GM21528 (cell line): ENCODE measurements around the gene FAM228A.

Experiments
- ATAC-seq: cut with Tn5 transposase; IDR thresholded peaks from one replicate; pipeline ENCODE4 v1.9.1; 2021; ENCODE audit warnings: mild to moderate bottlenecking, moderate library complexity; ENCODE audit not compliant: unreplicated experiment, low FRiP score

Gene FAM228A

GRCh38 chr2:24221343-24222050 is 46.6 kb downstream of the FAM228A start:
- no peak for ATAC-seq

GRCh38 chr2:24222946-24223345 is 48.1 kb downstream of the FAM228A start:
- no peak for ATAC-seq

DNA sequence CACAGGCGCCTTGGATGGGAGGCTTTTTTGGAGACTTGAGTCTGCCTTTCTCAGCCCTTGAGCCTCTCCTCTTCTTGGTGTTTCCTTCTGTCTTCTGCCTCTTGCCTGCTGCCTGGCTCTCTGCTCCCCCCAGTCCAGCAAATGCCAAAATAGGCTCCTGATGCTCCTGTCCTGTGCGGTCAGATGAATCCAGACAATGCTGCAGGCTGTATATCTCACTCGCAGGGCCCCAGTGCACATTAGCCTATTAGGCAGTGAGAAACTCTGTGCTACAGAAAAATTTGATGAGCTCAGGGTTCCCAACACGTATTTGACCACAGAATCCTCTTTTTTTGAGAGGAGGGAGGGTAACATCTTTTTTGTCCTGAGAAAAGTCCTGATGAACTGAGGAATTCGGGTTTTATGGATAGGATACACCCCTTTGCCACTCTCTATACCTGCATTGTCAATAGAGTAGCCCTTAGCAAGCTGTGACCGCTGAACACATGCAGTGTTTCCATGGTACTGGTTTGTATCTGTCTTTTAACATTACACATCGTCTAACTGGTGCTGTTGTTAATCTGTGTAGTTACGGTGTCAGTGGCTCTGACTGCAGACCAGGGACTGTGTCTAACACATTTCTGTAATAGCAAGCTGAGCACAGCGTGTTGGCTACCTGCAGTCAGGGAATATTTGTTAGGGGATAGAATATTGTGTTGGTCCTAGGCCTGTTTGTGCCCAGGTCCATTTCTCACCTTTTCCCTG is 50.8 kb downstream of the FAM228A start:
- no peak for ATAC-seq

DNA sequence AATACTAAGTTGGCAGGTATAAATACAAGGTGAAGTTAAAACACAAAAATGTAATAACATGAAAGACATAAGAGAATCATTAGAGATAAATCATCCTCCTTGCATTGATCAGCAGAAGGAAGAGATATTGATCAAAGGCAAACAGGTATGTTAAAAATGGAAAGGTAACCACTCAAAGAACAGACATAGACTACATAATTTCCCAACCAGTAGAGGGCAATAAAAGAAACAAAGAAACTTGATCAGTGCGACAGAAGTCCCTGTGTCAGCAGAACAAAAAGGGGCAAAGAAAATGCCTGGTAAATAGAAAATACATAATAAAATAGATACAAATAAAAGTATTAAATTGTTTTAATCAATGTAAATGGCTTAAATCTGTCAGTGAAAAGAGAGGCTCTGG is 53.6 kb downstream of the FAM228A start:
- ATAC-seq, result no peak

DNA sequence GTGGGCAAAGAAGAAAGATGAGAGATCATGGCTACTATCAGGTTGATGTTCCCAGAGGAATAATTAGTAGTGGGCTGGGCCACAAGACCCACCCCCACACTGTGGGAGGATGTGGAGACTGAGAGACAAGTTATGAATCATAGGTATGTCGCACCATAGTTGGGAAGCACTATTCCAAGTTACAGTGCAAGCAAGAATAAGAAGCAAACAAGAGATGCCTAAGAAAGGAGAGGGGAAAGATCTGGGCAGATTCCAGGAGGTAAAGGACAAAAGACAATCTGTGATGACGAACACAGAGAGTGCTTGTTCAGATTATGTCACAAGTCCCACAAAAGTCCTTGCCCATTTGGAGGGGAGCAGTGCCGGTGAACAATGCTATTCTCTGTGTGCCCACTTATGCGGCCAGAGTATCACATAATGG is 56.6 kb downstream of the FAM228A start:
- ATAC-seq, result no peak

DNA sequence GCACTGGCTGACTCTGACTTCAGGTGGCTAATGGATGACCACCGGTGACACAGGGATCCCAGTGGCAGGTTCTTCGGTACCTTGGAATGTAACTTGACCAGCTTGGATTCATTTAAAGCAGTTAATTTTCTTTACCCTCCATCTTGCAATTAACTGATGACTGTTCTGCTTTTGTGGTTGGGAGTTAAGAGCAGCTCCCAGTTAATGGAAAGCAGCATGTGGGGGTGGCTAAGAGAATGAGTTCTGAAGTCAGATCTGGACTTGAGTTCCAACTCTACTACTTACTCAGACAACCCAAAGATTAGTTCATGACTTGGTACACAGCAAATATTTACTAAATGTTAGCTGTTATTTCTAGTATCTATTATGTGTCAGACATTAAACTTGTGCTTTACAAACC is 58.5 kb downstream of the FAM228A start:
- ATAC-seq, result no peak

- no peak for ATAC-seq
Observed at GRCh38 chr2:24237313-24237712, 62.5 kb downstream of the FAM228A start.

DNA sequence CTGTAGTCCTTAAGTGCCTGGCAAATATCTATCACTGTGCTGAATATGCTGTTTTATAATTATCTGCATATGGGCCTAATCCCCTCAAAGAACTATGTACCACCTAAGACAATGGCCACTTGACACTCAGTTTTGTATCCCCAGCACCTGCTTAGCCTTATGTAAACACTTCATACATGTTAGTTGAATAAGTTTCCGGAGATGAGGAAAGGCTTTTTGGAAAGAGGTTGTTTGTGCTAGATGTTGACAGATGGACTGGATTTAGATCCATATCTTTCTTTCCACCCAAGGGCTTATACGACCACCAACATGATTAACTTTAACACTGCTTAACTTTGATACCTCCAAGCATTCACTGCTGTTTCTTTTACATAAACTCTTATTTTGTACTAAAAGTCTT is 63.3 kb downstream of the FAM228A start:
- ATAC-seq, result no peak

- ATAC-seq, result no peak
Observed at GRCh38 chr2:24239553-24239952, 64.7 kb downstream of the FAM228A start.
